Heart right ventricle (tissue), 16 donors: ENCODE measurements around the gene AUP1. TPM values are rescaled to one million over a fixed set of nuclear protein-coding genes. Genes with fewer than 3 reads are reported as not detected.

ENCODE experiments used
- ATAC-seq, 8 donors: fragments of 200-7000 bp; cut with Tn5 transposase; one replicate each; pipeline ENCODE4 v1.9.1; 2020; ENCODE audit warnings: mild to moderate bottlenecking in 8 of 8, moderate library complexity in 8 of 8, moderate number of reproducible peaks in 1 of 8
- DNase-seq, 2 donors: peaks; one replicate each; pipeline ENCODE4 v3.0.0-alpha.2; 2020
- H3K27ac ChIP-seq, 10 donors: fragments of 200-600 bp; sonication (generic) in 2 of 10; one replicate each; pipeline versions ENCODE4 v1.5.0 to v1.8.0; 2020 to 2022; ENCODE audit warnings: mild to moderate bottlenecking in 3 of 10
- H3K27me3 ChIP-seq, 7 donors: fragments of 200-600 bp; one replicate each; pipeline ENCODE4 v1.8.0; 2021 to 2022; ENCODE audit warnings: mild to moderate bottlenecking in 2 of 7
- H3K36me3 ChIP-seq, 9 donors: fragments of 200-600 bp; sonication (generic) in 1 of 9; one replicate each; pipeline versions ENCODE4 v1.5.0 to v1.8.0; 2020 to 2022; ENCODE audit warnings: mild to moderate bottlenecking in 2 of 9
- H3K4me1 ChIP-seq, 9 donors: fragments of 200-600 bp; sonication (generic) in 1 of 9; one replicate each; pipeline versions ENCODE4 v1.5.0 to v1.8.0; 2020 to 2022; ENCODE audit warnings: mild to moderate bottlenecking in 4 of 9
- H3K4me3 ChIP-seq, 10 donors: fragments of 200-600 bp; sonication (generic) in 2 of 10; one replicate each; pipeline versions ENCODE4 v1.5.0 to v1.8.0; 2020 to 2022; ENCODE audit warnings: mild to moderate bottlenecking in 7 of 10, moderate library complexity in 2 of 10
- H3K9me3 ChIP-seq, 11 donors: fragments of 200-600 bp in 10 of 11; sonication (generic) in 2 of 11; one replicate each; pipeline versions ENCODE4 v1.5.0 to v1.8.0; 2013 to 2022; ENCODE audit warnings: mild to moderate bottlenecking in 2 of 11, control low read depth in 1 of 11, moderate library complexity in 1 of 11
- CTCF ChIP-seq, 9 donors: fragments of 200-600 bp; sonication (generic) in 2 of 9; IDR thresholded peaks; one replicate each; pipeline versions ENCODE4 v1.5.0 to v1.8.0; 2021 to 2022; ENCODE audit warnings: antibody characterized with exemption in 9 of 9, mild to moderate bottlenecking in 5 of 9, moderate library complexity in 1 of 9
- WGBS, 2 donors: extraction: QIAGEN DNeasy Blood & Tissue Kit; methylation state at CpG; one replicate each; pipeline ENCODE4 v1.1.7; 2013; ENCODE audit warnings: inconsistent platforms in 1 of 2; 5-methylcytosine and 5-hydroxymethylcytosine counted together
- intact Hi-C, 10 donors: fragments of 100-400 bp; cut with DNase I; formaldehyde crosslinking; loops; one replicate each; pipeline versions ENCODE4 v1.11.1 to v1.14.2; 2022
- polyA plus RNA-seq, 2 donors: library from polyadenylated mRNA; stranded (reverse); fragments of 200-250 nt; gene quantifications; one replicate each; pipeline ENCODE4 v1.2.3, GENCODE V29; 2013
- total RNA-seq, 10 donors: library from RNA; stranded (reverse); fragmentation: NEBNext Ultra II Directional in 3 of 10; extraction: Animal tissue kit (Norgen Biotek cat#: 25700) in 3 of 10; gene quantifications; one replicate each; pipeline versions ENCODE4 v1.2.1 to v1.2.4, GENCODE V29; 2021 to 2023
- donor health status: Arrhythmogenic right ventricular cardiomyopathy.
- donor health status: ischemic (EF 13 %, LVEDD 7.1; RV severe dilation, severe dysfunction).
- donor health status: healthy with polysubstance abuse.
- donor health status: DM: no; HTN: yes; CAD: no.
- donor health status: DM: no; HTN: no; CAD: no.
- donor health status: ischemic (EF 25% LVEDD 6.9; RV normal size, moderate dysfunction).
- donor health status: ischemic (EF 25% LVEDD 5.7; RV mildly dilated, moderate dysfunction).
- donor health status: healthy.
- donor health status: DM: yes; HTN: yes; CAD: no.
- donor health status: Ischemic cardiomyopathy.
- donor health status: ischemic (EF 35%, LVEDD 5.7; RV mildly dilated, moderate dysfunction).
- donor health status: nonischemic (EF 11% LVEDD 7.7; RV severe dilation, severe dysfunction).
- donor health status: DM: yes; HTN: yes; CAD: no.
- donor health status: PGD.
- donor health status: ischemic (EF 29% LVEDD 5.4; RV normal size, mild dysfunction).
- donor health status: nonischemic (EF 23%, LVEDD 6.1; RV moderate dilation, normal function).

AUP1 gene
- total and polyA plus RNA-seq, 12 donors, result 31.4 to 163 (median 42.9) TPM

- DNase-seq, result no peak
- H3K27me3 ChIP-seq, result no peaks in the 10 kb centered on the region
- ATAC-seq, result no peak
- H3K4me1 ChIP-seq, result peaks cover 6 to 26% (median 9%) of the 10 kb centered on the region in 9 donors
- 89 to 91% methylated on average over 23 of the region's 23 CpGs for WGBS, 2 donors
- H3K27ac ChIP-seq, result no peak overlapping the region
- no peak overlapping the region for H3K4me3 ChIP-seq
- no peaks in the 10 kb centered on the region for H3K9me3 ChIP-seq
- TF ChIP-seq CTCF (IDR thresholded peaks at IDR 0.05), result no peak
- intact Hi-C loops, result no loop called here
- H3K36me3 ChIP-seq, result peaks cover 0 to 41% (median 12%) of the 10 kb centered on the region in 9 donors
Observed at GRCh38 chr2:74536166-74536950, 6.9 kb upstream of the AUP1 start.

GRCh38 chr2:74535440-74535965 lies 6.0 kb upstream of the AUP1 start:
- H3K27ac ChIP-seq, result no peak overlapping the region
- no peak for TF ChIP-seq CTCF (IDR thresholded peaks at IDR 0.05)
- H3K36me3 ChIP-seq, result peaks cover 0 to 44% (median 12%) of the 10 kb centered on the region in 9 donors
- peaks cover 11 to 28% (median 17%) of the 10 kb centered on the region in 9 donors for H3K4me1 ChIP-seq
- no peaks in the 10 kb centered on the region for H3K27me3 ChIP-seq
- H3K9me3 ChIP-seq, result no peaks in the 10 kb centered on the region
- H3K4me3 ChIP-seq, result no peak overlapping the region
- DNase-seq, result no peak
- ATAC-seq, result no peak
- WGBS, 2 donors, result 93 to 94% methylated on average over 10 of the region's 10 CpGs
- intact Hi-C loops, result no loop called here

- intact Hi-C loops, result loop anchor here in 2 of 10 donors (5.0 kb wide), 2 partner anchors 52 to 53 kb away; partner anchors contain the start of genes CCDC142 (in 1 of the 2) and TTC31 (in 1 of the 2)
- Histone ChIP-seq H3K36me3 (peaks cover 0 to 44% (median 12%) of the 10 kb centered on the region in 9 donors), H3K27ac (no peak overlapping the region), H3K4me3 (no peak overlapping the region), H3K27me3 (no peaks in the 10 kb centered on the region), H3K9me3 (no peaks in the 10 kb centered on the region), H3K4me1 (peaks cover 7 to 20% (median 17%) of the 10 kb centered on the region in 9 donors)
- TF ChIP-seq CTCF (IDR thresholded peaks at IDR 0.05), result no peak
- no peak for DNase-seq
- 83 to 87% methylated on average over 12 of the region's 12 CpGs for WGBS, 2 donors
- no peak for ATAC-seq
Observed at GRCh38 chr2:74534411-74534810, 4.9 kb upstream of the AUP1 start.

- no peak overlapping the region for H3K27ac ChIP-seq
- no peak for TF ChIP-seq CTCF (IDR thresholded peaks at IDR 0.05)
- no peaks in the 10 kb centered on the region for H3K27me3 ChIP-seq
- intact Hi-C loops, result loop anchor here in 2 of 10 donors (5.0 kb wide), 2 partner anchors 51 to 54 kb away; partner anchors contain the start of genes CCDC142 (in 1 of the 2) and TTC31 (in 1 of the 2)
- H3K36me3 ChIP-seq, result peaks cover 0 to 45% (median 12%) of the 10 kb centered on the region in 9 donors
- H3K4me1 ChIP-seq, result peaks cover 10 to 27% (median 23%) of the 10 kb centered on the region in 9 donors
- no peaks in the 10 kb centered on the region for H3K9me3 ChIP-seq
- WGBS, 2 donors, result 84 to 85% methylated on average over 4 of the region's 4 CpGs
- no peak overlapping the region for H3K4me3 ChIP-seq
- DNase-seq (no peak), ATAC-seq (no peak)
Observed at GRCh38 chr2:74533464-74533863, 4.0 kb upstream of the AUP1 start.
